Right cardiac atrium (tissue), 5 donors: ENCODE data around the gene DIPK1B. TPM values are rescaled to one million over a fixed set of nuclear protein-coding genes. Genes with fewer than 3 reads are reported as not detected.

Experiments
- ATAC-seq, 2 donors: fragments of 200-7000 bp; cut with Tn5 transposase; one replicate each; pipeline versions ENCODE4 v1.8.0 to v1.9.1; 2020; ENCODE audit warnings: moderate library complexity in 2 of 2, mild to moderate bottlenecking in 1 of 2
- DNase-seq, 3 donors: peaks; one replicate each; pipeline ENCODE4 v3.0.0-alpha.2; 2020
- H3K27ac ChIP-seq: one replicate; pipeline ENCODE4 v1.5.1; 2013; ENCODE audit warnings: mild to moderate bottlenecking, low read length, control low read depth, moderate library complexity
- H3K27me3 ChIP-seq: one replicate; pipeline ENCODE4 v1.6.1; 2013; ENCODE audit not compliant: control insufficient read depth, insufficient read depth
- H3K4me1 ChIP-seq: one replicate; pipeline ENCODE4 v1.6.1; 2013; ENCODE audit warnings: low read length; ENCODE audit not compliant: control insufficient read depth, insufficient read depth
- H3K4me3 ChIP-seq: one replicate; pipeline ENCODE4 v1.5.1; 2013; ENCODE audit warnings: low read length, control low read depth
- H3K9me3 ChIP-seq: one replicate; pipeline ENCODE4 v1.6.1; 2013; ENCODE audit warnings: low read length; ENCODE audit not compliant: control insufficient read depth
- WGBS: extraction: QIAGEN DNeasy Blood & Tissue Kit; methylation state at CpG from one replicate; pipeline ENCODE4 v1.1.7; 2013; 5-methylcytosine and 5-hydroxymethylcytosine counted together
- intact Hi-C, 4 donors: fragments of 100-400 bp; cut with DNase I; formaldehyde crosslinking; loops; one replicate each; pipeline versions ENCODE4 v1.11.0 to v1.14.0; 2022 to 2023
- long read RNA-seq, 4 donors: library from polyadenylated mRNA; unstranded; transcript quantifications; one replicate each; pipeline ENCODE4 v2.0.0, GENCODE V29; 2020 to 2021
- polyA plus RNA-seq: library from polyadenylated mRNA; stranded (reverse); fragments of 200-250 nt; gene quantifications from one replicate; pipeline ENCODE4 v1.2.3, GENCODE V29; 2013
- total RNA-seq, 4 donors: library from RNA; stranded (reverse); fragmentation: NEBNext Ultra II Directional; extraction: Animal tissue kit (Norgen Biotek cat#: 25700); gene quantifications; one replicate each; pipeline ENCODE4 v1.2.1, GENCODE V29; 2021
- donor health status: healthy with polysubstance abuse.
- donor health status: DM: no; HTN: yes; CAD: no.
- donor health status: DM: no; HTN: no; CAD: no.
- donor health status: DM: no; HTN: yes; CAD: no; lungs with severe emphysema.
- donor health status: DM: yes; HTN: yes; CAD: no.

DIPK1B gene
- total RNA-seq (10 to 100 TPM; 34.2 to 40.8 (median 36.4) TPM), polyA plus RNA-seq (42.7 TPM)
- long read RNA-seq, donor 1, transcript FAM69B-202 (5 exons, 1,668 nt), result major isoform, 243 of 271 reads
- long read RNA-seq, donor 1, partial matches to known transcripts, result 4 of 271 reads
- long read RNA-seq, donor 1, other reads (novel, unspliced or antisense), result 23 of 271 reads
- long read RNA-seq, donor 2, transcript FAM69B-202 (5 exons, 1,668 nt), result major isoform, 99 of 122 reads
- long read RNA-seq, donor 2, partial matches to known transcripts, result 6 of 122 reads
- long read RNA-seq, donor 2, other reads (novel, unspliced or antisense), result 14 of 122 reads
- long read RNA-seq, donor 3, transcript FAM69B-202 (5 exons, 1,668 nt), result major isoform, 5 of 23 reads
- long read RNA-seq, donor 3, partial matches to known transcripts, result 7 of 23 reads
- long read RNA-seq, donor 3, other reads (novel, unspliced or antisense), result 10 of 23 reads
- long read RNA-seq, donor 4, transcript FAM69B-202 (5 exons, 1,668 nt), result major isoform, 105 of 120 reads
- long read RNA-seq, donor 4, partial matches to known transcripts, result 6 of 120 reads
- long read RNA-seq, donor 4, other reads (novel, unspliced or antisense), result 5 of 120 reads

DNA sequence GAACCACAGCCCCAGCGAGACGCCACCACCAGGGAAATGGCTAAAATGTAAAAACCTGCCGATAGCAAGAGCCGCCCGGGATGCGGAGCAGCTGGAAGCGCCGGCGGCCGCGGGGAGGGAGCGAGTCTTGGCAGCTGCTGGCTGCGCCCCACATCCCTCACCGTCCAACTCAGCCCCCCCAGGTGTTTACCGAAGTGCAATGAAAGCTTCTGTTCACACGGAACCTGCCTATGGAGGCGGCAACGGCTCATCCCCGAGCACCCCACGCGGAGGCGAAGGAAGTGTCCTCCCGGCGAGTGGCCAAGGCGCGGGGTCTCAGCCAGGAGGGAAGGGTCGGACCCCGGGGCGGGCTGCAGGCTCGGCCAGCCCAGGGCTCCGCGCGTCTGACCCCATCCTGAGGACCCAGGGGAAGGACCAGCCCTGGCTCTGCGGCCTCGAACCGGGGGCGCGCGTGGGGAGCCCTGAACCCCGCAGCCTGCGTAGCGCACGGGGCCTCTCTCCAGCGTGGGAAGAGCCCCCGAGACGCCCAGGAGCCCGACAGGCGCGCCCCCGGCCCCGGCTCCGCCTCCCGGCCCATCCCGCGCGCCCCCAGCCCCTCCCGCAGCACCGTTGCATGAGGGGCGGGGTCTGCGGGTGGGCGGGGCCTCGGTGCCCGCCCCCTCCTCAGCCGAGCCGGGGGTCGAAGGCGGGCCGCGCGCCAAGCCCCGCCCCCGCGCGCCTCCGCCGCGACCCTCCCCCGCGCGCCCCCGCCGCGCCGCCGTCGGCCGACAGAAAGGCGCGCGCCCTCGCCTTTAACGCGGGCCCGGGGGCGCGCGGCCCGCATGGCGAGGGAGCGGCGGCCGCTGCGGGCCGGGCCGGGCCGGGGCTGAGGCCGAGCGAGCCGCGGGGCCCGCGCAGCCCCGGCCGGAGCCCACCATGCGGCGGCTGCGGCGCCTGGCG is at the start of gene DIPK1B:
Gene DIPK1B (plus strand): TSS at position 822 of the 939 bp plus-strand sequence. CDS start 94 bp downstream, at position 916.
- intact Hi-C loops, result no loop called here
- 2% methylated on average over 112 of the region's 119 CpGs for WGBS
- Histone ChIP-seq H3K4me1 (no peaks in the 10 kb centered on the region), H3K9me3 (no peaks in the 10 kb centered on the region), H3K27me3 (no peaks in the 10 kb centered on the region), H3K4me3 (peak within 1 kb of the TSS; percentile 82), H3K27ac (peak within 1 kb of the TSS; percentile 43)
- DNase-seq (peak; percentile 36 to 79 (median 70)), ATAC-seq (peak in 1 of 2 donors; percentile 1)

DNA sequence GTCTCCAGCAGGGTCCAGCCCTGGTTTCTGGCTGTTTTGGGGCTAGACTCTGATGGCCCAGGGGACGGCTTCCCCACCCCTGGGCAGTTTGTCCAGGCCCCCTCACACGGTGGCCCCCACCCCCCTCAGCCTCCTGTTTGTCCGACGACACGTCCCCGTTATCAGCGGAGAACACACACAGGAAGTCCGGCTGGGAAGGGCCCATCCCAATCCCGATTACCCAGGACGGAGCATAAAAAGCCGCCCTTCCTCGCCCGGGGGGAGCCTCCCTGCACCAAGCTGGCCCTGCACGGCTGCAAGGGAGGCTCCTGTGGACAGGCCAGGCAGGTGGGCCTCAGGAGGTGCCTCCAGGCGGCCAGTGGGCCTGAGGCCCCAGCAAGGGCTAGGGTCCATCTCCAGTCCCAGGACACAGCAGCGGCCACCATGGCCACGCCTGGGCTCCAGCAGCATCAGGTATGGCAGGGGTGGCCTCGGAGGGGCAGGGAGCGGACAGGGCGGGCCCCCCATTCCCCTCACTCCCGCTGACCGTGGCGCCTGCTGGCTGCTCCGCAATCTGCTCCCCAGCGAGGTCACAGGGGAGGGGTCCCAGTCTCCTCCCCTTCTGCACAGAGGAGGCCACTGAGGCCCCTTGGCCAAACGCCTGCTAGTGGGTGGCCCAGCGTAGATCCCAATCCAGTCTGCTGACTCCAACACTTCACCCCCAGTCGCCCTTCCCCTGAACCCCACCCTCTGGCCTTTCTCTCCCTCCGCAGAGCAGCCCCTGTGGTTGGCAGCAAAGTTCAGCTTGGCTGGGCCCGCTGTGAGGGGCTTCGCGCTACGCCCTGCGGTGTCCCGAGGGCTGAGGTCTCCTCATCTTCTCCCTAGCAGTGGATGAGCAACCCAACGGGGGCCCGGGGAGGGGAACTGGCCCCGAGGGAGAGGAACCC is 49.5 kb upstream of the DIPK1B start, which contains the start of gene EGFL7:
Gene EGFL7 (plus strand): TSS at position 261 of the 926 bp plus-strand sequence. CDS start 5,367 bp downstream, outside the sequence.
- DNase-seq (peak; percentile 88 to 91 (median 90)), ATAC-seq (peak; percentile 56 to 74)
- intact Hi-C loops, result no loop called here
- Histone ChIP-seq H3K4me3 (peak within 1 kb of the TSS; percentile 64), H3K4me1 (no peaks in the 10 kb centered on the region), H3K9me3 (no peaks in the 10 kb centered on the region), H3K27ac (peak within 1 kb of the TSS; percentile 76), H3K27me3 (no peaks in the 10 kb centered on the region)
- 53% methylated on average over 38 of the region's 38 CpGs for WGBS

DNA sequence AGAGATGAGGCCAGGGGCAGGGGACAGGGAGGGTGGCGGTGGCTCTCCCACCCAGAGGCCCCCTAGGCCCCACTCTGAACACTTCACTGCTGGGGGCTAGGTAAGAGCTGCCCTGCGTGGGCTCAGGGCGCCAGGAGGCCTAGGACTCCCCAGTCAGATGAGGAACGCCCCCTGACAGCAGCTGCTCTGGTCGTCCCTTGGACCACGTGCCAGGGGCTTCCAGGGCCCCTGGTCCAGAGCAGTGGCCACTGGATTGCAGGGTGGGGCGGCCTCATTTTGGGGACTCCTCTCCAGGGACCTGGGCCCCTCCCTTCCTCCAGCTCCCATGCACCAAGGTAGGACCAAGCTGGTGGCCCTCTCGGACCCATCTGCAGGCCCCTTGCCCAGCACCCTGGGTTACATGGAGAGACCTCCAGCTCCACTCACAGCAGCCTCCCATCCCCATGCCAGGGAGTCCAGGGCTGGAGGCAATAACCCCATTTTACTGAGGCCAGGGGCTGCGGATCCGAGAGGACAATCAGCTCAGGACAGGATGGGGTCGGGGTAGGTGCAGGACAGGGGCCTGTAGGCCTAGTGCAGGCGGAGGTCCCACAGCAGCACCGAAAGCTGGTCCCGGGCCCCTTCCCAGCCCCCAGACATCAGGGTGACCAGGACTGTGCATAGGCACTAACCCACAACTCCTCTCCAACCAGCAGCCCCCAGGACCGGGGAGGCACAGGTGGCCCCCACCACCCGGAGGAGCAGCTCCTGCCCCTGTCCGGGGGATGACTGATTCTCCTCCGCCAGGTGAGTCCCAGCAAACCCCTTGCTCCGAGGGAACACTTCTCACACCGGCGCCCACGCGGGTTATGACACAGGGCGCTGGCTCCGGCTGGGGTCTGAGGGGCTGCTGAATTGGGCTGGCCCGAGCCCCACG is 48.1 kb upstream of the DIPK1B start:
- no peaks in the 10 kb centered on the region for H3K4me1 ChIP-seq
- H3K27me3 ChIP-seq, result no peaks in the 10 kb centered on the region
- H3K4me3 ChIP-seq, result peak overlapping the region; percentile 64
- ATAC-seq, result peak in 1 of 2 donors; percentile 0
- intact Hi-C loops, result no loop called here
- 76% methylated on average over 27 of the region's 27 CpGs for WGBS
- H3K27ac ChIP-seq, result peak overlapping the region; percentile 69
- H3K9me3 ChIP-seq, result no peaks in the 10 kb centered on the region
- peak; percentile 40 to 70 (median 68) for DNase-seq

DNA sequence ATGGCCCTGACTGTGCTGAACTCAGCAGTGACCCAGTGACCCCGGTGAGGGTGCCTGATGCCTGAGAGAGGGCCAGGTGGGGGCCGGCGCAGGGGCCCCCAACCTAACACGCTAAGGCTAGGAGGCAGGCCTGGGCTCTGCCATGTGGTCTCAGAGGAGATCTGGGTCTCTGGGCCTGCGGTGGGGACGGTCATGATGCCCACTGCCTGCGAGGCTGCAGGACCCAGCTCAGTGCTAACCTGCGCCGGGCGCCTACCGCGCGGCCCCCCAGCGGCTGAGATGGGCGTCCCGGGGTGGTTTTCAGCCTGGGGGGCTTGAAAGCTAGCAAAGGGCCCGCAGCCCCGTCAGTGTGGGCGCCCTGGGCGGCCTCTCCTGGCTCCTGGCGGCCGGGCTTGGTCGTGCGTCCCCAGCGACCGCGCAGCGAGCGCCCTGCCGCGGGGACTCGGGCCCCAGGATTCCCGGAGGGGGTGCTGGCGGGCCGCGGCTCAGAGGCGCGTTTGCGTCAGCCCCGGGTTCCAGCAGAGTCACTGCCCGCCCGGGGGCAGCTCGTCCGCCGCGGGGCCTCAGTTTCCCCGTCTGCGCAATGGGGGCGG is 47.2 kb upstream of the DIPK1B start:
- ATAC-seq (no peak), DNase-seq (peak; percentile 36 to 79 (median 71))

DNA sequence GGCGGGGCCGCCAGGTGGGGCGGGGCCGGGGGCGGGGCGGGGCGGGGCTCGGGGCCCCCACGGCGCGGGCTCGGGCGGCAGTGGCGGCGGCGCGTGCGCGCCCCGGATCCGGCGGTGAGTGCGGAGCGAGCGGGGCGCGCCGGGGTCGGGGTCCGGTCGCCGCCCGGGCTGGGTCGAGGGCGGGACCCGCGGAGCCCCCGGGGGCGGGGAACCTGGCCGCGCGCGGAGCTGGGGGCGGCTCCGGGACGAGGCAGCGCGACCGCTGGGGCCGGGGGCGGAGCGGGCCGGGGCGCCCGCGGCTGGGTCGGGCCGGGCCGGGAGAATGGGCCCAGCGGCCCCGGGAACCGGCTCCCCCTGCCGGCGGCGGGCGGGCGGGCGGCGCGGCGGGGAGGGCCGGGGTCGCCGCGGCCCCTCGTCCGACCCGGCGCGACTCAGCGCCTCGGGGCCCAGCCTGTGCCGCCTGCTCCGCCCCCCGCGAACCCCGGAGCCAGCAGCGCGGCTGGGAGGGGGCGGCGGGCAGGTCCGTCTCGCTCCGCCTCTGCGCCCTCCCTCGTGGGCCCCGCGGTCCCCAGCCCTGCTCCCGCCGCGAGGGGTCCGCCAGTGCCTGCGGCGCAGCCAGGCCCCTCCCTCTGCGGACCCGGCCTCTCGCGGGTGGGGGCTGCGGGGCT is 46.5 kb upstream of the DIPK1B start:
- WGBS, result under 1% methylated on average over 91 of the region's 109 CpGs
- Histone ChIP-seq H3K9me3 (no peaks in the 10 kb centered on the region), H3K27ac (peak overlapping the region; percentile 10), H3K4me3 (peak overlapping the region; percentile 64), H3K4me1 (no peaks in the 10 kb centered on the region), H3K27me3 (no peaks in the 10 kb centered on the region)
- peak in 2 of 3 donors; percentile 48 to 75 for DNase-seq
- no peak for ATAC-seq
- intact Hi-C loops, result no loop called here

More for the DNA sequence above, 47.2 kb upstream of the DIPK1B start:
- H3K9me3 ChIP-seq, result no peaks in the 10 kb centered on the region
- H3K27ac ChIP-seq, result peak overlapping the region; percentile 69
- WGBS, result 9% methylated on average over 49 of the region's 49 CpGs
- no peaks in the 10 kb centered on the region for H3K4me1 ChIP-seq
- intact Hi-C loops, result no loop called here
- H3K4me3 ChIP-seq, result peak overlapping the region; percentile 64
- no peaks in the 10 kb centered on the region for H3K27me3 ChIP-seq

DNA sequence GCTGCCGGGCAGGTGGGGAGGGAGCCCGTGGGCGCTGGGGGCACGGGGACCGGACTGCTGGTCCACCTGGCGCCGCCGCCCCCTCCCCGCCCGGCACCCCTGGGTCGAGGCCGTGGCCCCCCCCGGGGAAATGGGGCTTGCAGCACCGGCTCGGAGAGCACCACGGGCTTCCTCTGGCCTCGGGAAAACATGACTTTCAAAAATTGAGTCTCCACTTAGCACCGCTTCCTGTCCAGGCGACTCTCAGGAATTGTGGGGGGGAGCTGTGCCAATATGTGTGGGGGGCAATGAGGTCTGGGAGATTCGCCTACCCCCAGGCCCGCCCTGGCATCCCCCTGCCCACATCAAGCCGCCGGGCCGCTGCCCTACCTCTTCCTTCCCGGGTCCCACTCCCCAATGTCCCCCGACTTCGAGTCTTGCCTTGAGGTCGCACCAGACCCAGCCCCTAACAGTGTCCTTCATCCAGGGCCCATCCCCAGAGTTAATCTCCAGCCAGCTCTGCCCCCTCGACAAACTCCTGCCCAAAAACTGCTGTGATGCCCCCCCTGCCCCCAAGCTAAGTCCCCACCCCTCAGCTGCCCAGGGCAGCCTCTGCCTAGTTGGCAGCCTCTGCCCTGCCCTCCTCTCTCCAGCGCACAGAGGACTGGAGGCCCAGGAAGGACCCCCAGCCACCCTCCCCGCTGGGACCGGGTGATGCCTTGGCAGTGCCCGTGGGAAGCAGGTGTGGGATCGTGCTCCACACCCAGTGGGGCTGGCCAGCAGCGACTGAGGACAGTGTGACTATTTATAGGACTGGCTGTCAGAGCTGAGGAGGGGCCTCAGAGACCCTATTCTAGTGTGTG is 45.8 kb upstream of the DIPK1B start:
- H3K4me1 ChIP-seq, result no peaks in the 10 kb centered on the region
- DNase-seq (peak in 2 of 3 donors; percentile 38 to 73), ATAC-seq (no peak)
- no peaks in the 10 kb centered on the region for H3K9me3 ChIP-seq
- peak overlapping the region; percentile 64 for H3K4me3 ChIP-seq
- peak overlapping the region; percentile 37 for H3K27ac ChIP-seq
- 19% methylated on average over 34 of the region's 35 CpGs for WGBS
- no peaks in the 10 kb centered on the region for H3K27me3 ChIP-seq
- intact Hi-C loops, result no loop called here

DNA sequence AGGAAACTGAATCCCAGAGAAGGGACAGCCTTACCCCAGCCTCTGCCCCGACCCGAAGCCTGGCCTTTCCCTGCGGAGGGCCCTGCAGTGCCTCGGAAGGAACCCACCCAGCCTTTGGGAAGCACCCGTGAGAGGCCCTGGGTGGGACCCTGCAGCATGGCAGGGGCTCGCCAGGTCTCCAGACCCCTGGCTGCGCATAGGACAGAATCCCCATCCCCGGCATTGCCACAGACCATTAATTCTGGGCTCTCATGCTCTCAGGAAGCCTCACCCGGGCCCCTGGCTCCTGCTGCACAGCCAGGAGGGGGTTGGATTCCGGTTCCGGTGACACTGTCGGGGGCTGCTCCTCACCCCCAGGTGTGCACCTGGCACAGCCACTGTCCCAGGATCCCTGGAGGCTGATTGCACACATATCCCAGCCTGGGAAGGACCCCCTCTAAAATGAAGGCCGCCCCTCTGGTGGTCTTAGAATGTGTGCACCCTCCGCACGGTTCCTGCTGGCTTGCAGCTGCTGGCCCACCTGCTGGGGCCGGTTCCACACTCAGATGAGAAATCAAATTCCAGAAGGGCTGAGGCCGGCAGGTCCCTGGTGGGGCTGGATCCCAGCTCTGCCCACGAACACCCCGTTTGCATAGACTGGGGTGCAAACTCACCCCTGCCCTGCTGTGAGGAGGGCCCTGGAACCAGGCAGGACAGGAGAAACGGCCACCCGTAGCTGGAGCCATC is 45.0 kb upstream of the DIPK1B start:
- Histone ChIP-seq H3K4me3 (peak overlapping the region; percentile 64), H3K27ac (peak overlapping the region; percentile 37), H3K9me3 (no peaks in the 10 kb centered on the region), H3K4me1 (no peaks in the 10 kb centered on the region), H3K27me3 (no peaks in the 10 kb centered on the region)
- no peak for DNase-seq
- 58% methylated on average over 21 of the region's 21 CpGs for WGBS
- no peak for ATAC-seq
- intact Hi-C loops, result no loop called here
